PC-9 (cell line): ENCODE results near the gene FUOM.

ENCODE experiments used
- EZH2 ChIP-seq: fragments of 200-600 bp; sonication (generic); IDR thresholded peaks from 2 replicates; pipeline ENCODE4 v1.8.0; 2017; ENCODE audit warnings: antibody characterized with exemption, low read depth
- TF ChIP-seq, protein P1 (sequence below): fragments of 200-600 bp; sonication (generic); conservative IDR thresholded peaks from 2 replicates; pipeline ENCODE4 v1.6.1; 2017; ENCODE audit warnings: mixed run types, antibody characterized with exemption, mild to moderate bottlenecking, moderate library complexity

DNA sequence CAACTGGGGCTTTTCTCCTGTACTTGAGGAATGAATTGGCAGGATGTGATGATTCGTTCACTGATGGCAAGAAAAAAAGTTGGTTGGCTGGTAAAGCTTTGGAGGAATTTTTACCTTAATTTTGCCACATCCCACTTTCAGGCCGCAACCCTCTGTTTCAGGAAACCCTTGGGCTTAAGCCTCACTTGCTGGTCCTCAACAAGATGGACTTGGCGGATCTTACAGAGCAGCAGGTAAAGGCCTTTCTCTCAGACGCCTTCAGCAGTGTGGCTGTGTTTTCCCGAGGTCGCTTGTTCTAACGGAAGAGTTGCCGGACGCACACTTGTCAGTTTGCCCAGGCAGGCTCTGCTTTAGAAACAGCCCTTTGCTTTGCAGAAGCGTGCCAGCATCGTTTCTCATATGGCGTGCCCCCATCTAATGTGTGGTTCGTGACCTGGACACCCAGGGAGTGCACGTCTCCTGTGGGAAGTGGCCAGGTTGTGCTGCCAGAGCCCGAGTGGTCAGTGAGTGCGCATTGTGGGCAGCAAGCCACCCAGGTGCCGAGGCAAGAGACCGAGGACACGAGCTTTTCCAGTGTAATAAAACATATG, 38.3 kb upstream of the FUOM start:
- TF ChIP-seq, protein P1, sequence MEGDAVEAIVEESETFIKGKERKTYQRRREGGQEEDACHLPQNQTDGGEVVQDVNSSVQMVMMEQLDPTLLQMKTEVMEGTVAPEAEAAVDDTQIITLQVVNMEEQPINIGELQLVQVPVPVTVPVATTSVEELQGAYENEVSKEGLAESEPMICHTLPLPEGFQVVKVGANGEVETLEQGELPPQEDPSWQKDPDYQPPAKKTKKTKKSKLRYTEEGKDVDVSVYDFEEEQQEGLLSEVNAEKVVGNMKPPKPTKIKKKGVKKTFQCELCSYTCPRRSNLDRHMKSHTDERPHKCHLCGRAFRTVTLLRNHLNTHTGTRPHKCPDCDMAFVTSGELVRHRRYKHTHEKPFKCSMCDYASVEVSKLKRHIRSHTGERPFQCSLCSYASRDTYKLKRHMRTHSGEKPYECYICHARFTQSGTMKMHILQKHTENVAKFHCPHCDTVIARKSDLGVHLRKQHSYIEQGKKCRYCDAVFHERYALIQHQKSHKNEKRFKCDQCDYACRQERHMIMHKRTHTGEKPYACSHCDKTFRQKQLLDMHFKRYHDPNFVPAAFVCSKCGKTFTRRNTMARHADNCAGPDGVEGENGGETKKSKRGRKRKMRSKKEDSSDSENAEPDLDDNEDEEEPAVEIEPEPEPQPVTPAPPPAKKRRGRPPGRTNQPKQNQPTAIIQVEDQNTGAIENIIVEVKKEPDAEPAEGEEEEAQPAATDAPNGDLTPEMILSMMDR = no peak
- no peak for TF ChIP-seq EZH2
